IMR-90 (cell line): Measurements from ENCODE around the gene EXOSC1. TPM values are rescaled to one million over a fixed set of nuclear protein-coding genes. Genes with fewer than 3 reads are reported as not detected.

Source experiments
- ATAC-seq: fragments of 200-7000 bp; cut with Tn5 transposase; 2 replicates; pipeline ENCODE4 v1.9.1; 2020; ENCODE audit warnings: low read depth, mild to moderate bottlenecking, moderate library complexity
- BruUV-seq: library from RNA; stranded (reverse); fragments of 400-500 nt; replicated peaks from 2 replicates; lab custom pipeline; 2021; lab: Mats Ljungman, UMichigan
- CTCF ChIA-PET: fragments of 300-600 bp; formaldehyde crosslinking; extraction: SDS; loops from one replicate; lab custom pipeline; 2021; ENCODE audit warnings: antibody characterized with exemption; lab: Yijun Ruan, JAX
- POLR2A ChIA-PET: fragments of 300-600 bp; sonication (Branson Sonifier 250); formaldehyde crosslinking; loops from one replicate; lab custom pipeline; 2022; ENCODE audit warnings: antibody characterized with exemption; ENCODE audit not compliant: unreplicated experiment; lab: Charles Lee
- DNase-seq: peaks from one replicate; pipeline ENCODE4 v3.0.0; 2013
- H2AFZ ChIP-seq: replicated peaks from 2 replicates; pipeline ENCODE3; 2013; ENCODE audit warnings: low read length, mild to moderate bottlenecking; ENCODE audit not compliant: poor library complexity
- H2AK5ac ChIP-seq: 2 replicates; pipeline ENCODE4 v1.6.1; 2013; ENCODE audit warnings: low read depth, low read length, inconsistent platforms
- H2AK9ac ChIP-seq: replicated peaks from 2 replicates; pipeline ENCODE3; 2013; ENCODE audit warnings: mild to moderate bottlenecking, low read depth, low read length, moderate library complexity; ENCODE audit not compliant: poor library complexity
- H2BK120ac ChIP-seq: 2 replicates; pipeline ENCODE4 v1.6.1; 2013; ENCODE audit warnings: low read depth, low read length, inconsistent platforms
- H2BK15ac ChIP-seq: 3 replicates; pipeline ENCODE4 v1.6.1; 2013; ENCODE audit warnings: low read depth, low read length, inconsistent platforms
- H2BK20ac ChIP-seq: 2 replicates; pipeline ENCODE4 v1.6.1; 2013; ENCODE audit warnings: low read depth, mild to moderate bottlenecking, inconsistent platforms, low read length, moderate library complexity
- H2BK5ac ChIP-seq: 2 replicates; pipeline ENCODE4 v1.6.1; 2013; ENCODE audit warnings: mild to moderate bottlenecking, low read depth, low read length, inconsistent platforms; ENCODE audit not compliant: poor library complexity, severe bottlenecking
- H3K14ac ChIP-seq: replicated peaks from 2 replicates; pipeline ENCODE4 v1.6.1; 2013; ENCODE audit warnings: low read depth, low read length, inconsistent platforms
- H3K18ac ChIP-seq: 2 replicates; pipeline ENCODE4 v1.6.1; 2013; ENCODE audit warnings: low read depth, low read length, control low read depth
- H3K23ac ChIP-seq: 2 replicates; pipeline ENCODE4 v1.6.1; 2013; ENCODE audit warnings: low read depth, low read length, inconsistent platforms
- H3K27ac ChIP-seq: 2 replicates; pipeline ENCODE4 v1.5.1; 2013; ENCODE audit warnings: mild to moderate bottlenecking, control low read depth, low read length; ENCODE audit not compliant: insufficient read depth
- H3K27me3 ChIP-seq: 2 replicates; pipeline ENCODE4 v1.6.1; 2013; ENCODE audit warnings: low read length; ENCODE audit not compliant: control insufficient read depth, insufficient read depth
- H3K36me3 ChIP-seq: 2 replicates; pipeline ENCODE4 v1.6.1; 2013; ENCODE audit warnings: low read length, mixed read lengths; ENCODE audit not compliant: control insufficient read depth, insufficient read depth
- H3K4ac ChIP-seq: 2 replicates; pipeline ENCODE4 v1.6.1; 2013; ENCODE audit warnings: low read depth, low read length, inconsistent platforms
- H3K4me1 ChIP-seq: 2 replicates; pipeline ENCODE4 v1.6.1; 2013; ENCODE audit warnings: low read length, mixed read lengths; ENCODE audit not compliant: control insufficient read depth, insufficient read depth
- H3K4me2 ChIP-seq: 2 replicates; pipeline ENCODE4 v1.6.1; 2013; ENCODE audit warnings: low read depth, mild to moderate bottlenecking, control low read depth, low read length, moderate library complexity
- H3K4me3 ChIP-seq: 2 replicates; pipeline ENCODE4 v1.5.1; 2013; ENCODE audit warnings: low read depth, mild to moderate bottlenecking, control low read depth, low read length, moderate library complexity; ENCODE audit not compliant: insufficient read depth
- H3K56ac ChIP-seq: 2 replicates; pipeline ENCODE4 v1.6.1; 2013; ENCODE audit warnings: low read length, inconsistent platforms; ENCODE audit not compliant: insufficient read depth; ENCODE audit errors: extremely low read depth
- H3K79me1 ChIP-seq, 2 experiments: 2 replicates each; pipeline ENCODE4 v1.6.1; 2013; ENCODE audit warnings: low read length in 2 of 2, inconsistent platforms in 1 of 2, low read depth in 1 of 2
- H3K9ac ChIP-seq: 2 replicates; pipeline ENCODE4 v1.6.1; 2013; ENCODE audit warnings: low read depth, low read length, control low read depth
- H3K9me1 ChIP-seq: 2 replicates; pipeline ENCODE4 v1.6.1; 2013; ENCODE audit warnings: low read length, inconsistent platforms; ENCODE audit not compliant: insufficient read depth
- H3K9me3 ChIP-seq: 2 replicates; pipeline ENCODE4 v1.6.1; 2013; ENCODE audit warnings: low read length; ENCODE audit not compliant: control insufficient read depth, insufficient read depth
- H4K20me1 ChIP-seq: 2 replicates; pipeline ENCODE4 v1.6.1; 2013; ENCODE audit warnings: low read length, inconsistent platforms; ENCODE audit not compliant: insufficient read depth
- H4K5ac ChIP-seq: 2 replicates; pipeline ENCODE4 v1.6.1; 2013; ENCODE audit warnings: mild to moderate bottlenecking, low read depth, low read length, control low read depth
- H4K8ac ChIP-seq, 2 experiments: 2 replicates each; pipeline ENCODE4 v1.6.1; 2013; ENCODE audit warnings: low read depth in 2 of 2, low read length in 2 of 2, control low read depth in 1 of 2, inconsistent platforms in 1 of 2
- H4K91ac ChIP-seq: 2 replicates; pipeline ENCODE4 v1.6.1; 2013; ENCODE audit warnings: low read depth, low read length, inconsistent platforms; ENCODE audit not compliant: insufficient read depth
- CEBPB ChIP-seq: IDR thresholded peaks from 2 replicates; pipeline ENCODE4 v1.6.1; 2012; ENCODE audit warnings: low read depth, low read length, improper control_type of control experiment
- CHD1 ChIP-seq: IDR thresholded peaks from 2 replicates; pipeline ENCODE4 v1.6.1; 2012; ENCODE audit warnings: low read depth, low read length, improper control_type of control experiment
- MAZ ChIP-seq: IDR thresholded peaks from 2 replicates; pipeline ENCODE4 v1.6.1; 2012; ENCODE audit warnings: low read depth, mild to moderate bottlenecking, low read length, improper control_type of control experiment, moderate library complexity, borderline replicate concordance
- NFE2L2 ChIP-seq: fragments of 150-350 bp; IDR thresholded peaks from 2 replicates; pipeline ENCODE4 v1.6.1; 2016; ENCODE audit warnings: low read depth, mild to moderate bottlenecking, low read length
- POLR2A ChIP-seq: IDR thresholded peaks from 2 replicates; pipeline ENCODE4 v1.6.1; 2012; ENCODE audit warnings: mild to moderate bottlenecking, low read depth, low read length
- RAD21 ChIP-seq: IDR thresholded peaks from 2 replicates; pipeline ENCODE4 v1.6.1; 2012; ENCODE audit warnings: low read length, improper control_type of control experiment
- RCOR1 ChIP-seq: IDR thresholded peaks from 2 replicates; pipeline ENCODE4 v1.6.1; 2012; ENCODE audit warnings: mild to moderate bottlenecking, low read length, improper control_type of control experiment; ENCODE audit not compliant: insufficient replicate concordance
- RFX5 ChIP-seq: IDR thresholded peaks from 2 replicates; pipeline ENCODE4 v1.8.0; 2012; ENCODE audit warnings: low read depth, mild to moderate bottlenecking, low read length, moderate library complexity
- SMC3 ChIP-seq: fragments of 150-350 bp; IDR thresholded peaks from 2 replicates; pipeline ENCODE4 v1.6.1; 2016; ENCODE audit warnings: low read depth, mild to moderate bottlenecking, antibody characterized with exemption, low read length, moderate library complexity
- WGBS, 2 experiments: methylation state at CpG; one replicate each; pipeline versions ENCODE4 v1.1.5 to v1.1.7; 2013; ENCODE audit warnings: missing lambda C conversion rate in 2 of 2; ENCODE audit not compliant: insufficient read length in 1 of 2; ENCODE audit errors: extremely low coverage in 2 of 2; 5-methylcytosine and 5-hydroxymethylcytosine counted together
- dilution Hi-C: fragments of 300-500 bp; cut with HindIII; formaldehyde crosslinking; loops from one replicate; pipeline ENCODE4 v1.14.3; 2018; ENCODE audit warnings: low sequenced_read_pairs; ENCODE audit not compliant: unreplicated experiment
- in situ Hi-C: fragments of 300-500 bp; cut with MboI; formaldehyde crosslinking; loops from 3 replicates; pipeline ENCODE4 v1.14.3; 2019; ENCODE audit warnings: low sequenced_read_pairs, inconsistent platforms, mixed read lengths
- intact Hi-C: fragments of 100-400 bp; cut with micrococcal nuclease; formaldehyde crosslinking; loops from 2 replicates; pipeline ENCODE4 v1.10.0; 2022
- polyA plus RNA-seq, 3 experiments: library from polyadenylated mRNA; depleted of rRNA; stranded (reverse); fragments of >200 nt; gene quantifications; 2 replicates each; pipeline ENCODE4 v1.2.3, GENCODE V29; 2012; ENCODE audit warnings: low replicate concordance in 1 of 3
- total RNA-seq: library from RNA; depleted of rRNA; stranded (reverse); fragments of >200 nt; gene quantifications from 2 replicates; pipeline ENCODE4 v1.2.3, GENCODE V29; 2012

EXOSC1 gene
- total and polyA plus RNA-seq, 2 of the 4 experiments (the other 2 are of a cell fraction) = 49.7 to 51.6 TPM

- TF ChIP-seq MAZ (no peak), CEBPB (no peak)
Measured at GRCh38 chr10:97393034-97393573, 52.7 kb downstream of the EXOSC1 start (continued).

- H3K27me3 ChIP-seq = no peaks in the 10 kb centered on the region
- no peak overlapping the region for H4K8ac ChIP-seq
- H3K9ac ChIP-seq = no peak overlapping the region
- H3K4ac ChIP-seq = no peak overlapping the region
- DNase-seq = no peak
- no peak overlapping the region for H3K56ac ChIP-seq
- ChIA-PET POLR2A (no interaction called here), CTCF (no interaction called here)
- H2BK15ac ChIP-seq = no peak overlapping the region
- no TSS peak for BruUV-seq
- no peak overlapping the region for H2AK9ac ChIP-seq
- no peak overlapping the region for H3K4me2 ChIP-seq
- H2BK5ac ChIP-seq = no peak overlapping the region
- no peak overlapping the region for H3K4me3 ChIP-seq
- H3K79me1 ChIP-seq = peaks cover 0 to 6% of the 10 kb centered on the region in 2 experiments; a peak in 2 of 4 replicates
- no peak overlapping the region for H2AK5ac ChIP-seq
- H3K18ac ChIP-seq = no peak overlapping the region
- no peak overlapping the region for H2BK120ac ChIP-seq
- H3K14ac ChIP-seq = no peak overlapping the region
- intact Hi-C loops = no loop called here
- H2AFZ ChIP-seq = no peak overlapping the region
- H3K9me3 ChIP-seq = no peaks in the 10 kb centered on the region
- H3K27ac ChIP-seq = no peak overlapping the region
- dilution Hi-C loops = no loop called here
- no peak for ATAC-seq
- TF ChIP-seq CHD1 (no peak), NFE2L2 (no peak), POLR2A (no peak), SMC3 (no peak), RFX5 (no peak), CEBPB (no peak), RCOR1 (no peak), RAD21 (no peak)
- no peak overlapping the region for H4K91ac ChIP-seq
- H4K20me1 ChIP-seq = no peaks in the 10 kb centered on the region
- WGBS, 2 experiments = 83% methylated on average over 5 of the region's 5 CpGs; no CpG with 5 or more reads in 1 of the 2 experiments
- no peaks in the 10 kb centered on the region for H3K4me1 ChIP-seq
- H2BK20ac ChIP-seq = no peak overlapping the region
- peaks cover 41% of the 10 kb centered on the region for H3K36me3 ChIP-seq
- H4K5ac ChIP-seq = no peak overlapping the region
- in situ Hi-C loops = no loop called here
- no peak overlapping the region for H3K23ac ChIP-seq
- H3K9me1 ChIP-seq = no peaks in the 10 kb centered on the region; the same call in 1 of the 2 replicates
Measured at GRCh38 chr10:97390091-97390490, 55.7 kb downstream of the EXOSC1 start.
